Fibroblast of the aortic adventitia (primary cell): ENCODE data around the gene BNIPL. TPM values are rescaled to one million over a fixed set of nuclear protein-coding genes. Genes with fewer than 3 reads are reported as not detected.
A peak's percentile ranks its signal among the peaks of the same experiment; 100 is the strongest.

Experiments
- DNase-seq: peaks from one replicate; pipeline ENCODE4 v3.0.0-alpha.2; 2010; ENCODE audit warnings: low read depth
- H3K4me3 ChIP-seq: 2 replicates; pipeline ENCODE4 v1.5.1; 2011; ENCODE audit warnings: low read depth, mild to moderate bottlenecking, control low read depth, low read length, moderate library complexity
- CTCF ChIP-seq: IDR thresholded peaks from 2 replicates; pipeline ENCODE4 v1.5.1; 2011; ENCODE audit warnings: mild to moderate bottlenecking, low read length, control low read depth, inconsistent platforms; ENCODE audit not compliant: insufficient read depth
- total RNA-seq: library from RNA; depleted of rRNA; stranded (reverse); fragments of >200 nt; gene quantifications from 2 replicates; pipeline ENCODE4 v1.2.3, GENCODE V29; 2012; ENCODE audit warnings: low replicate concordance

The BNIPL gene
- total RNA-seq, 1 donor: 0.18 TPM

GRCh38 chr1:151002051-151002450 is 34.3 kb upstream of the BNIPL start:
- no peak for TF ChIP-seq CTCF
- DNase-seq: no peak

GRCh38 chr1:151002611-151003010 is 33.8 kb upstream of the BNIPL start:
- no peak for DNase-seq
- no peak for TF ChIP-seq CTCF
- no peak overlapping the region for H3K4me3 ChIP-seq

More at GRCh38 chr1:151002051-151002450, 34.3 kb upstream of the BNIPL start:
- no peak overlapping the region for H3K4me3 ChIP-seq

- DNase-seq: no peak
- H3K4me3 ChIP-seq: no peak overlapping the region
- TF ChIP-seq CTCF: no peak
Measured at GRCh38 chr1:151003180-151003579, 33.2 kb upstream of the BNIPL start.

GRCh38 chr1:151005729-151006319 is 30.6 kb upstream of the BNIPL start:
- peak overlapping the region; percentile 82 for H3K4me3 ChIP-seq
- TF ChIP-seq CTCF: no peak
- DNase-seq: no peak

GRCh38 chr1:151006327-151007052 is 29.9 kb upstream of the BNIPL start, which contains the start of gene MINDY1:
TSS of gene MINDY1 (minus strand) at chr1:151006902. CDS start at chr1:151002617, 4,285 bp downstream.
- peak; percentile 80 for TF ChIP-seq CTCF
- DNase-seq: peak; percentile 87
- H3K4me3 ChIP-seq: peak within 1 kb of the TSS; percentile 82

GRCh38 chr1:151007853-151008243 is 28.5 kb upstream of the BNIPL start:
- no peak for TF ChIP-seq CTCF
- H3K4me3 ChIP-seq: peak overlapping the region; percentile 54
- DNase-seq: no peak
